KOPT-K1 (cell line): Measurements from ENCODE around the gene ZEB2.
"Not testable (repeated sequence)": the region's sequence is repeated elsewhere in the genome, so short reads cannot be mapped to it uniquely, and the experiment has no call there.

Experiments used
- H3K27ac ChIP-seq: fragments of 200-600 bp; sonication (generic); 2 replicates; pipeline ENCODE4 v1.5.1; 2016; ENCODE audit warnings: antibody characterized with exemption, mild to moderate bottlenecking, low read depth, low read length; ENCODE audit not compliant: poor library complexity, severe bottlenecking
- H3K36me3 ChIP-seq: fragments of 200-600 bp; sonication (generic); 2 replicates; pipeline ENCODE4 v1.5.1; 2017; ENCODE audit warnings: antibody characterized with exemption, mild to moderate bottlenecking, low read length, moderate library complexity; ENCODE audit not compliant: insufficient read depth
- H3K9me3 ChIP-seq: fragments of 200-600 bp; sonication (generic); 2 replicates; pipeline ENCODE4 v1.5.1; 2017; ENCODE audit warnings: antibody characterized with exemption, low read length, mild to moderate bottlenecking; ENCODE audit not compliant: insufficient read depth, poor library complexity, severe bottlenecking

ZEB2 gene

DNA sequence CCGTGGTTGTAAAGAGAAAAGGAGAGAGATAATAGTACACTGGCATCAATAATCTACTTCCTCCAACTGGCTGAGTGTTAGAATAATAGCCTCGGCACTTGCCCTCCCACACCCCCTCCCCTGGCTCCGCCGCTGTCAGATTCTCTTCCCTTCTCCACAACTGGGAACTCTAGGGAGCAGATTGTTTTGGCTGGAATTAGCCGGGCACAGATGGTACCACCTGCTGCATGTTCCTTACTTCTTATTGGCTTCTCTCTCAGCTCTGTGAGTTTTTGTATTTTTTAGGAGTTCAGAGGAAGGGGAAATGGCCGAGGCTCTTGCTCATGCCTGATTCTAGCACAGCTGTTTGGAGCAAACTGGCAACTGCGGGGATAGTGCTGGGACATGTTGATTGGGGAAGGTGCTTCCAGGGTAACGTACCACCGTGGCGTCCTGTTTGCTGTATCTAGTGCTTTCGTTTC is 140.0 kb downstream of the ZEB2 start:
- Histone ChIP-seq H3K9me3 (peaks cover 4% of the 10 kb centered on the region), H3K27ac (no peak overlapping the region)

GRCh38 chr2:144378551-144378950 is 141.4 kb downstream of the ZEB2 start:
- Histone ChIP-seq H3K27ac (no peak overlapping the region), H3K36me3 (no peaks in the 10 kb centered on the region), H3K9me3 (no peaks in the 10 kb centered on the region)

More for the DNA sequence above, 140.0 kb downstream of the ZEB2 start:
- no peaks in the 10 kb centered on the region for H3K36me3 ChIP-seq

- H3K27ac ChIP-seq, result no peak overlapping the region
- no peaks in the 10 kb centered on the region for H3K9me3 ChIP-seq
- H3K36me3 ChIP-seq, result no peaks in the 10 kb centered on the region
Measured at GRCh38 chr2:144377914-144378313, 142.0 kb downstream of the ZEB2 start.

- no peaks in the 10 kb centered on the region for H3K9me3 ChIP-seq
- H3K36me3 ChIP-seq, result no peaks in the 10 kb centered on the region
- no peak overlapping the region for H3K27ac ChIP-seq
Measured at GRCh38 chr2:144376926-144377325, 143.0 kb downstream of the ZEB2 start.

DNA sequence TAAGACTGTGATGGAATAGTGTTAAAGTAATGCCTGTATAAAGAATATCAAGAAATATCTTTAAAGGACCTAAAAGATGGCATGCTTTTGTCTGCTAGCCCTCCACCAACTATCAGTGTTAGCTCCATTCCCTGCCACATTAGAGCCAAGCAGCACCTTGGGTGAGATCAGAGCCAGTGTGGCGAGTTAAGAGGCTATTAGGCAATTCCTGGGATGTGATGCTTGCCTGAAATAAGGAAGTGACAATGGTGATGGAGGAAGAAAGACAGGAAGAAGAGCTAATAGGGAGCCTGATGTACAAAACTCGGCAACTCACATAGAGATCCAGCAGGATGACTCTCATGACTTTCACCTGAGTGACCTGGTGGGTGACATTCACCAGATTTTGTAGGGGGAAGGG is 143.5 kb downstream of the ZEB2 start:
- H3K27ac ChIP-seq, result no peak overlapping the region
- H3K9me3 ChIP-seq, result no peaks in the 10 kb centered on the region
- no peaks in the 10 kb centered on the region for H3K36me3 ChIP-seq

DNA sequence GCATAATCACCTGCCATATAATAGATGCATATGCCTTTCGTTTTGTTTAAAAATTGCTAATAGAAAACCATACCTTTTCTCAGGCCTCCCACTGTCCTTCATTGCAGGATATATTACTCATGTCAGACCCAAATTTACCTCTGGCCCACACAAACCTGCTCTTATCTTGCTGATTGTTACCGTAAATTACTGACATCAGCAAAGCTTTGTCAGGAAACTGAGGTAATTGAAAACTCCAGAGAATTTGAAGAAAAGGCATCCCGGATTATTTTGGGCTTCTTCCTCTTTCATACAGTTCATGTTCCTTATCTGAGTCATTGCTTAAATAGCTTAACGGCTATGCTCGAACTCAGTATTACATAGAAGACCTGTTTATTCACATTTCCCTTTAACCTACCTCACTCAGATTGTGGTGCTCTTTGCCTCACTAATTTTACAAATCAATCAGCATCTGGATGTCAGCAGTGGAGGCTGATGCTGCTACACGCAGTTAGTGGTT is 145.7 kb downstream of the ZEB2 start:
- Histone ChIP-seq H3K36me3 (no peaks in the 10 kb centered on the region), H3K27ac (no peak overlapping the region), H3K9me3 (no peaks in the 10 kb centered on the region)

GRCh38 chr2:144372410-144373080 is 147.4 kb downstream of the ZEB2 start:
- Histone ChIP-seq H3K36me3 (no peaks in the 10 kb centered on the region), H3K9me3 (no peaks in the 10 kb centered on the region), H3K27ac (no peak overlapping the region)

- Histone ChIP-seq H3K9me3 (no peaks in the 10 kb centered on the region), H3K36me3 (no peaks in the 10 kb centered on the region)
Measured at GRCh38 chr2:144370937-144371584, 148.9 kb downstream of the ZEB2 start.

DNA sequence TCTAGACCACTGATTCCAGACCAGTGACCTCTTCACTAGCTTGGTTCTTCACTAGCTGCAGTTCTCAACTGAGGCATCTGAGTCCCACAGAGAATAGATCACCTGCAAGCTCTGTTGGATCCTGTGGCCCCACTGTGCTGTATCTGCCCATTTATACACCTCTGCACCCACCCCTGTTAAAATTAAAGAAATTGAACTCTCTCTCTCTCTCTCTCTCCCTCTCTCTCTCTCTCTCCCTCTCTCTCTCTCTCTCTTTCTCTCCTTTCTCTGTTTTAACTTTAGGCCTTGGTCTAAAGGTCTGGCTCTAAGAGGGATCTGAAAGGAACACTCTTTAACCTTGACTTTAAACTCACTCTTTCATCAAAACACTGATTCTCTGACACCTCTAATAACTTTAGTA is 150.5 kb downstream of the ZEB2 start:
- Histone ChIP-seq H3K9me3 (no peaks in the 10 kb centered on the region), H3K36me3 (no peaks in the 10 kb centered on the region), H3K27ac (no peak overlapping the region)

More at GRCh38 chr2:144370937-144371584, 148.9 kb downstream of the ZEB2 start:
- H3K27ac ChIP-seq, result no peak overlapping the region

DNA sequence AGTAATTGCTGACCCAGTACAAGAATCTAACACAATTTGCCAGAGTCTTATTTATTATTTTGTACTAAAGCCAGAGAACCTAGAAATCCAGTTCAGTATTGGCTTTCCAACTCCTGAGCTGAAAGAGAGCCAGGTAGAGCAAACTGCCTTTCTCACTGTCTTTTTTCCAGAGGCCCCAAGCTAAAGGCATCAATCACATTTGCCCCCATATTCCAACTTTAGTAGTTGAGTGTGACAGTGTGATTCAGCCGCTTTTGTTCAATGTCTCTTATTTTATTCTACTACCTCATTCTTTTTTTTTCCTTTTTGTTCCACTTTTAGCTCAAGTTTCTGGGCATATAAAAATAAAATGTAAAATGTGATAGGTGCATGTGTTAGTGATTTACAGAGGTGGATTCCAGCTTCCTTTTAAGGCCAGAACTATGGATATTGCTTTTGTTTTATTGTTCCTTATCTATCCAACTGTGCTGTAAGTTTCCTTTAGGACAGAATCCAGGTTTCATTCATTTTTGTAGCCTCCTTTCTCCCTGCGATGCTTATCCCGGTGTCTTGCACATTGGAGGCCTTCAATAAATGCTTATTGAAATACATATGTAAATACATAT is 153.0 kb downstream of the ZEB2 start:
- Histone ChIP-seq H3K27ac (no peak overlapping the region), H3K9me3 (no peaks in the 10 kb centered on the region), H3K36me3 (no peaks in the 10 kb centered on the region)

DNA sequence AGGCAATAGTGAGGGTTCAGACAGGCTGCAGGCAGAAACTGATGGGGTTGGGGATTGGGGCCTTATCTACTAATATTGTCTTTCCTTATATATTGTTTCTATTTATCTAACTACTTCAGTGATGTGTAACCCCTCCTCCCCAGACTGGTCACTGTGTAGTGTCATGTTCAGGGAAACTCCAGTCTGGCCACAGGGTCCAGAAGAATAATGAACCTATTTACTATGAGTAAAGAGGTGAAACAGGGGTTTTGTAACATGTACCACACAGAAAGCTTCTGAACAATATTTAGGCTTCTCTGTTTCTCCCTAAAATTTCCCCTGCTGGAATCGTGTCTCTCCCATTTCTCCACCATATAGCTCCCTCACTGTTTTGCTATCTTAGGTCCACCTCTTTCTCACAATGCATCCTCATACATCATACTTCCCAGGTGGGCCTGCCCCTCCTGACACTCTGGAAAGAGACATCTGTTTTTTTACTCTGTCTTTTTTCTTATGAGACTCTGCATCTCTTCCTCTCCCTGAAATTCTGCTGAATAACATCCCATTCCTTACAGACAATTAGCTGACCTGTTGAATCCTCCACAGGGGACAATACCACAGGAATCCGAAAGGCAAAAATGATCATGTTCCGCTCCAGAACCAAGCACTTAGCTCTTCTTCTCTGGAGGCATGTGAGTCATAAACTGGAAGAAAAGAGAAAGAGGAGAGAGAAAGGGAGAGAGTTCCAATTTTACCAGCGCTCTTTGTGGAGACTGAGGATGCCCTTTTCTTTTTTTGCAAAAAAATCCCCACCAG is 154.8 kb downstream of the ZEB2 start:
- Histone ChIP-seq H3K27ac (no peak overlapping the region), H3K9me3 (no peaks in the 10 kb centered on the region), H3K36me3 (no peaks in the 10 kb centered on the region)

DNA sequence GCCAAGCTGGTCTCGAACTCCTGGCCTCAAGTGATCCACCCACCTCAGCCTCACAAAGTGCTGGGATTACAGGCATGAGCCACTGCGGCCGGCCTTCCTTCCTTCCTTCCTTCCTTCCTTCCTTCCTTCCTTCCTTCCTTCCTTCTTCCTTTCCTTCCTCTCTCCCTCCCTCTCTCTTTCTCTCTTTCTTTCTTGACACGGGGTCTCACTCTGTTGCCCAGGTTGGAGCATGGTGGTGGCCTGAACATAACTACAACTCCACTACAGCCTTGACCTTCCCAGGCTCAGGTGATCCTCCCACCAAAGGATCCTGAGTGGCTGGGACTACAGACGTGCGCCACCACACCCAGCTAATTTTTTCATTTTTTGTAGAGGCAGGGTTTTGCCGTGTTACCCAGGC is 155.7 kb downstream of the ZEB2 start:
- not testable (repeated sequence) for H3K27ac ChIP-seq, H3K9me3 ChIP-seq

DNA sequence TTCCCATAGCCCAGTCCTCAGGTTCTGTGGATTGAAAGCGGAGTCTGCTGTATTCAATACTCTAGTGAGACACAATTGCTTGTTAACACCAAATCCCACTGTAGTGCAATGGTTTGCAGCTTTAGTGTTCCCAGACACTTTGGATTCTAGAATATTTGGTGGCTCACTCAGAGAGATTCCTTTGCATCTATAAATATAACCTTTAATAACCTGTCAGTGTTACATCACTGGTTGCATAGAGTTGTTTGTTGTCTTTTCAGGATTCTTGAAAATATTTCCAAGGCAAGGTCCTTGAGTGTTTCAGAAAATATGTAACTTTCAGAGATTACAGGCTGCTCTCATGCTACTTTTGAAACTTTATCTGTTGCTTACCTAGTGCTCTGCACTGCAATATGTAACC is 157.5 kb downstream of the ZEB2 start:
- H3K9me3 ChIP-seq, result no peaks in the 10 kb centered on the region
- no peaks in the 10 kb centered on the region for H3K36me3 ChIP-seq
- H3K27ac ChIP-seq, result no peak overlapping the region

More for the DNA sequence above, 155.7 kb downstream of the ZEB2 start:
- H3K36me3 ChIP-seq, result not testable (repeated sequence)

DNA sequence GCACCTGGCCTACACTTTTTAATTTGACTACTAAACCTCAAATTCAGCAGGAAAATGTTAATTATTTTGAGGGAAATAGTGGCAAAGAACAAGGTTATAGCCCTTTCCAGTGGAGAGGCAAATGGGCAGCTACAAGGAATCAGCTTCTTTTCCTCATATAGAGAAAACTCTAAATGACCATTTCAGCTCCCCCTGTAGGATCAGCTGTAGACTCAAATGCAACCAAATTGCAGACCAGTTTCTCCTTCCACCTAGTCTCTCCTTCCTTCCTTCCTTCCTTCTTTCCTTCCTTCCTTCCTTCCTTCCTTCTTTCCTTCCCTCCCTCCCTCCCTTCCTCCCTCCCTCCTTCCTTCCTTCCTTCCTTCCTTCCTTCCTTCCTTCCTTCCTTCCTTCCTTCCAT is 158.2 kb downstream of the ZEB2 start:
- Histone ChIP-seq H3K9me3 (no peaks in the 10 kb centered on the region), H3K36me3 (no peaks in the 10 kb centered on the region), H3K27ac (no peak overlapping the region)

- no peaks in the 10 kb centered on the region for H3K9me3 ChIP-seq
- H3K27ac ChIP-seq, result no peak overlapping the region
- no peaks in the 10 kb centered on the region for H3K36me3 ChIP-seq
Measured at GRCh38 chr2:144359684-144360083, 160.2 kb downstream of the ZEB2 start.
